ENCODE results near the gene P3H2.

DNA sequence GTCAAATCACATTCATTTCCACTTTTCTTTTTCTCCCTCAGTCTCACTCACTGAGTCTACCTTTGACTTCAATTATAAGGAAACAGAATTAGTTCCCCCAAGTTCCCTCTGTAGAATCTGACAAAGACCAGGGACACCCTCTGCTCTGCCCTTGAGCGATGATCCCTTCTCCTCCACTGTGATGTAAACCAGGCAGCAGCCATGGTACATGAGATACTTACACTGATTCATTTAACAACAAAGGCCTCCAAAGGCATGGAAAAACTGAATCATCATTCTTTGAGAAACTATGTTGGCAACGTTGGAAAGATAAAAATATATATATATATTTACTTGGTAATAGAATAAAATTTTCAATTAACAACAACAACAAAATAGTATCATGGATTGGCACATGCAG lies 84.1 kb downstream of the P3H2 start:
- TF ChIP-seq, protein P1, sequence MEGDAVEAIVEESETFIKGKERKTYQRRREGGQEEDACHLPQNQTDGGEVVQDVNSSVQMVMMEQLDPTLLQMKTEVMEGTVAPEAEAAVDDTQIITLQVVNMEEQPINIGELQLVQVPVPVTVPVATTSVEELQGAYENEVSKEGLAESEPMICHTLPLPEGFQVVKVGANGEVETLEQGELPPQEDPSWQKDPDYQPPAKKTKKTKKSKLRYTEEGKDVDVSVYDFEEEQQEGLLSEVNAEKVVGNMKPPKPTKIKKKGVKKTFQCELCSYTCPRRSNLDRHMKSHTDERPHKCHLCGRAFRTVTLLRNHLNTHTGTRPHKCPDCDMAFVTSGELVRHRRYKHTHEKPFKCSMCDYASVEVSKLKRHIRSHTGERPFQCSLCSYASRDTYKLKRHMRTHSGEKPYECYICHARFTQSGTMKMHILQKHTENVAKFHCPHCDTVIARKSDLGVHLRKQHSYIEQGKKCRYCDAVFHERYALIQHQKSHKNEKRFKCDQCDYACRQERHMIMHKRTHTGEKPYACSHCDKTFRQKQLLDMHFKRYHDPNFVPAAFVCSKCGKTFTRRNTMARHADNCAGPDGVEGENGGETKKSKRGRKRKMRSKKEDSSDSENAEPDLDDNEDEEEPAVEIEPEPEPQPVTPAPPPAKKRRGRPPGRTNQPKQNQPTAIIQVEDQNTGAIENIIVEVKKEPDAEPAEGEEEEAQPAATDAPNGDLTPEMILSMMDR (tag by site-specific recombination; IDR thresholded peaks at IDR 0.05), result no peak
- TF ChIP-seq, protein P2, sequence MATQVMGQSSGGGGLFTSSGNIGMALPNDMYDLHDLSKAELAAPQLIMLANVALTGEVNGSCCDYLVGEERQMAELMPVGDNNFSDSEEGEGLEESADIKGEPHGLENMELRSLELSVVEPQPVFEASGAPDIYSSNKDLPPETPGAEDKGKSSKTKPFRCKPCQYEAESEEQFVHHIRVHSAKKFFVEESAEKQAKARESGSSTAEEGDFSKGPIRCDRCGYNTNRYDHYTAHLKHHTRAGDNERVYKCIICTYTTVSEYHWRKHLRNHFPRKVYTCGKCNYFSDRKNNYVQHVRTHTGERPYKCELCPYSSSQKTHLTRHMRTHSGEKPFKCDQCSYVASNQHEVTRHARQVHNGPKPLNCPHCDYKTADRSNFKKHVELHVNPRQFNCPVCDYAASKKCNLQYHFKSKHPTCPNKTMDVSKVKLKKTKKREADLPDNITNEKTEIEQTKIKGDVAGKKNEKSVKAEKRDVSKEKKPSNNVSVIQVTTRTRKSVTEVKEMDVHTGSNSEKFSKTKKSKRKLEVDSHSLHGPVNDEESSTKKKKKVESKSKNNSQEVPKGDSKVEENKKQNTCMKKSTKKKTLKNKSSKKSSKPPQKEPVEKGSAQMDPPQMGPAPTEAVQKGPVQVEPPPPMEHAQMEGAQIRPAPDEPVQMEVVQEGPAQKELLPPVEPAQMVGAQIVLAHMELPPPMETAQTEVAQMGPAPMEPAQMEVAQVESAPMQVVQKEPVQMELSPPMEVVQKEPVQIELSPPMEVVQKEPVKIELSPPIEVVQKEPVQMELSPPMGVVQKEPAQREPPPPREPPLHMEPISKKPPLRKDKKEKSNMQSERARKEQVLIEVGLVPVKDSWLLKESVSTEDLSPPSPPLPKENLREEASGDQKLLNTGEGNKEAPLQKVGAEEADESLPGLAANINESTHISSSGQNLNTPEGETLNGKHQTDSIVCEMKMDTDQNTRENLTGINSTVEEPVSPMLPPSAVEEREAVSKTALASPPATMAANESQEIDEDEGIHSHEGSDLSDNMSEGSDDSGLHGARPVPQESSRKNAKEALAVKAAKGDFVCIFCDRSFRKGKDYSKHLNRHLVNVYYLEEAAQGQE (tag by site-specific recombination; IDR thresholded peaks at IDR 0.05), result no peak
- no peak for TF ChIP-seq ZNF529 (tag by site-specific recombination; IDR thresholded peaks at IDR 0.05; ENCODE audit: insufficient replicate concordance)
- no peak for TF ChIP-seq SP2 (tag by site-specific recombination; IDR thresholded peaks at IDR 0.05)
- TF ChIP-seq ZNF621 (tag by site-specific recombination; IDR thresholded peaks at IDR 0.05), result no peak
- no peak for TF ChIP-seq KLF16 (tag by site-specific recombination; IDR thresholded peaks at IDR 0.05)
- no peak for TF ChIP-seq HOXA7 (CRISPR knock-in tag; IDR thresholded peaks at IDR 0.05; ENCODE audit: borderline replicate concordance)
- TF ChIP-seq ZSCAN30 (tag by site-specific recombination; IDR thresholded peaks at IDR 0.05), result no peak
